Activated T-helper 2 cell treated with anti-CD3 and anti-CD28 coated beads, Interferon-gamma antibody, Interleukin-2, Interleukin-4, amounts not matched to agents 10 μg/mL and 5 μg/mL and 100 μg/mL, durations not matched to agents 14 hours and 24 hours and 36 hours (primary cell): ENCODE measurements around the gene ZCCHC14. TPM values are rescaled to one million over a fixed set of nuclear protein-coding genes. Genes with fewer than 3 reads are reported as not detected.
A peak's percentile ranks its signal among the peaks of the same experiment; 100 is the strongest.

ENCODE experiments used
- DNase-seq: peaks from one replicate; pipeline ENCODE4 v3.0.0; 2021; ENCODE audit warnings: low spot score
- H3K27ac Mint-ChIP-seq: one replicate; pipeline ENCODE4 v1.8.0; 2021; ENCODE audit warnings: mixed read lengths
- H3K27me3 Mint-ChIP-seq: one replicate; pipeline ENCODE4 v1.8.0; 2021; ENCODE audit warnings: low read depth, mixed read lengths
- H3K36me3 Mint-ChIP-seq: one replicate; pipeline ENCODE4 v1.8.0; 2021; ENCODE audit warnings: low read depth, mixed read lengths
- H3K4me1 Mint-ChIP-seq: one replicate; pipeline ENCODE4 v1.8.0; 2021; ENCODE audit warnings: low read depth, mixed read lengths
- H3K4me3 Mint-ChIP-seq: one replicate; pipeline ENCODE4 v1.8.0; 2021; ENCODE audit warnings: low read depth, mild to moderate bottlenecking, moderate library complexity, mixed read lengths
- H3K9me3 Mint-ChIP-seq: one replicate; pipeline ENCODE4 v1.8.0; 2021; ENCODE audit warnings: mixed read lengths
- intact Hi-C: fragments of 100-400 bp; cut with micrococcal nuclease; formaldehyde crosslinking; loops from one replicate; pipeline ENCODE4 v1.15.1; 2023
- total RNA-seq: library from RNA; stranded (reverse); gene quantifications from 2 replicates; pipeline ENCODE4 v1.2.3, GENCODE V29; 2022

ZCCHC14 gene
- total RNA-seq, 1 donor from 2014 or later, result 8.0 TPM

DNA sequence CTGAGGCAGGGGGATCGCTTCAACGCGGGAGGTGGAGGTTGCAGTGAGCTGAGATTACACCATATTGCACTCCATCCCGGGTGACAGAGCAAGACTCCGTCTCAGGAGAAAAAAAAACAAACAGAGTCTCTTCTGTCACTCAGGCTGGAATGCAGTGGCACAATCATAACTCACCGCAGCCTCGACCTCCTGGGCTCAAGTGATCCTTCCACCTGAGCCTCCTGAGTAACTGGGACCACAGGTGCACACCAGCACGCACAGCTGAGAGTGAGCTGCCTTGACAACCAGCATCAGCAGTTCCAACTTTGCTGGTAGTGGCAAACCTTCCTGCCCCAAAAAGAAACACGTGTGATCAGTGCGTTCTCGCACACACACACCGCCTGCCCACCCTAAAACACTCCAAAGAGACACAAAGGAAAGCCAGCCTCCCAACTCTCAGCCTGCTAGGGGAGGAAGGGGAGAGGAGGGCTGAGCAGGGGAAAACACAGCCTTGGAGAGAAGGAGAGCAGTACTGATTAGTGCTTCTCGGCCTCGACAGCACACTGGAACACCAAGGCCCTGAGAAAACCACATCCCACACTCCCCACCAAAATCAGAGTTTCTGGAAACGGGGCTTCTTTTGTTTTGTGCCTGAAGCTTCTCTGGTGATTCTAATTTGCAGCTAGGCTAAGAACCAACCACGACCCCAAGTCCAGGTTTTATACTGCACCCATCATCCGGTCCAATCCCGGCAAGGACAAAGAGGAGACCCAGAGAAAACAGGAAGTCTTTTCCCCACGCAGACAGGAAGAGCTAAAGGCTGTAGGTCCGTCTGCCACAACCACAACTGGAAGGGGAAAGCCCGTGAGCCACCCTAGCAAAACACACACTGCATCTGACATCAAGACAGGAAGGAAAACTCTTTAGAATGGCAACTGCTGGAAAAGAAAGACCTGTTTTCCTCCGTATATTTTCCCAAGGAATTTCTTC lies 28.8 kb downstream of the ZCCHC14 start:
- no peak for DNase-seq
- H3K4me3 Mint-ChIP-seq, result peak overlapping the region; percentile 66
- no peaks in the 10 kb centered on the region for H3K27me3 Mint-ChIP-seq
- no peaks in the 10 kb centered on the region for H3K36me3 Mint-ChIP-seq
- H3K9me3 Mint-ChIP-seq, result no peaks in the 10 kb centered on the region
- intact Hi-C loops, result loop anchor here (2.0 kb wide), 2 partner anchors 21 to 29 kb away; partner anchors contain the start of gene ZCCHC14
- peak overlapping the region; percentile 56 for H3K27ac Mint-ChIP-seq
- H3K4me1 Mint-ChIP-seq, result peaks cover 28% of the 10 kb centered on the region

DNA sequence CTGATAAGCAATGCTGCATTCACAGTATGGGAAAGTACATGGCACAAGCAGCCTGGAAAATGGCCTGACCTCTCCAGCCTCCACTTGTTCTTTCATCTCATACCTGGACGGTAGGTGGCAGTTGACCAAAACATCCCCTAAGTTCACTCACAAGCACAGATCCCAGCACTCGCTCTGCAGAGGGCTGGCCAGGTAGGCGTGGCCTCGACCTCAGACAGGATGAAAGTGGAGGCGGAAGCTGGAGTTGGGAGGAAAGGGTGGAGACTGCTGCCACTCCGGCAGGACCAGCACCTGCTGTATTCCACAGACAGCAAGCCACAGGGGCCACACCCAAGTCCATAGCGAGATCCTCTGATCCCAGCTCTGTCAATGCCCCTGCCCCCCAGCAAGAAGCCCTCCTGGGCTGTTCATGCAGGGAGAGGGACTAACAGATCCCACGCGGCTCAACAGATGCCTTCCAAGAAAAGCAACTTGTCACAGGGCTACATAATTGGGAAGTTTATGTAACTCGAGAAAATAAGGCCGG lies 31.3 kb downstream of the ZCCHC14 start:
- no peak for DNase-seq
- peaks cover 2% of the 10 kb centered on the region for H3K36me3 Mint-ChIP-seq
- intact Hi-C loops, result no loop called here
- H3K27ac Mint-ChIP-seq, result no peak overlapping the region
- no peak overlapping the region for H3K4me3 Mint-ChIP-seq
- no peaks in the 10 kb centered on the region for H3K9me3 Mint-ChIP-seq
- peaks cover 46% of the 10 kb centered on the region for H3K4me1 Mint-ChIP-seq
- no peaks in the 10 kb centered on the region for H3K27me3 Mint-ChIP-seq

DNA sequence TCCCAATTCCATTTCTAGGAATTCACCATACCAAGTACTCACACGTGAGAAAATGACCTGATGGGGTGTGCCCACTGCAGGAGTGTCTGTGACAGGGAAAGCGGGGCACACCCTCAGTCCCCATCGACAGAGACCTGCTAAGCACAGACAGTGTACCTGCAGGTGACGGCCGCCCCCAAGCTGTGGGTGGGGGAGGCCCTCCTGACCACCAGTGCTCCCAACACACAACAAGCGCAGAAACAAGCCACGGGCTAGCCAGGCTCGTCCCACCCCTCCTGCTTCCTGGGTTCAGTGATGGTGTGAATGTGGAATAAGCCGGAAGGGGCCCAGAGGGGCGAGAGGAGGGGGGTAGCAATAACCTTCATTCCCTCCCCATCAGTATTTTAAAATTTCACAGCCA lies 31.9 kb downstream of the ZCCHC14 start:
- H3K9me3 Mint-ChIP-seq, result no peaks in the 10 kb centered on the region
- H3K36me3 Mint-ChIP-seq, result peaks cover 2% of the 10 kb centered on the region

DNA sequence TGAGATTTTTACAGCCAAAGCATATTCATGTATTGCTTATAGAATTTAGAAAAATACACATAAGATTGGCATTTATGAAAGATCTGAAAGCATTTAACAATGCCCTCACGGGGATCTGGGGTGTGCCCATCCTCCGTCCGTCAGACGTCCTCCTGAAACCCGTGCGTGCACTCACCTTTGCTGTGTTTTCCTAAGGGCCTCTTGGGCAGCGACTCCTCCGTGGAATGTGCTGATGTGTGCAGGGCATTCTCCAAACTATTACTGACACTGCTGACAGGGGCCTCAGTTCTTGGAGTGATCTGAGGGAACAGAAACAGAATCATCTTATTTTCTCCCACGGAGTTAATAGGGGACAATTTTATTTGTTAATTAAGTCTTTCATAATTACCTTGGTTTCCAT lies 33.0 kb downstream of the ZCCHC14 start:
- peaks cover 39% of the 10 kb centered on the region for H3K4me1 Mint-ChIP-seq
- DNase-seq, result no peak
- no peaks in the 10 kb centered on the region for H3K27me3 Mint-ChIP-seq
- intact Hi-C loops, result no loop called here
- H3K27ac Mint-ChIP-seq, result no peak overlapping the region
- peaks cover 5% of the 10 kb centered on the region for H3K36me3 Mint-ChIP-seq
- no peaks in the 10 kb centered on the region for H3K9me3 Mint-ChIP-seq
- no peak overlapping the region for H3K4me3 Mint-ChIP-seq

More for the DNA sequence above, 31.9 kb downstream of the ZCCHC14 start:
- Mint-ChIP-seq H3K4me1 (peaks cover 46% of the 10 kb centered on the region), H3K4me3 (no peak overlapping the region), H3K27me3 (no peaks in the 10 kb centered on the region), H3K27ac (no peak overlapping the region)
- intact Hi-C loops, result no loop called here
- DNase-seq, result no peak

DNA sequence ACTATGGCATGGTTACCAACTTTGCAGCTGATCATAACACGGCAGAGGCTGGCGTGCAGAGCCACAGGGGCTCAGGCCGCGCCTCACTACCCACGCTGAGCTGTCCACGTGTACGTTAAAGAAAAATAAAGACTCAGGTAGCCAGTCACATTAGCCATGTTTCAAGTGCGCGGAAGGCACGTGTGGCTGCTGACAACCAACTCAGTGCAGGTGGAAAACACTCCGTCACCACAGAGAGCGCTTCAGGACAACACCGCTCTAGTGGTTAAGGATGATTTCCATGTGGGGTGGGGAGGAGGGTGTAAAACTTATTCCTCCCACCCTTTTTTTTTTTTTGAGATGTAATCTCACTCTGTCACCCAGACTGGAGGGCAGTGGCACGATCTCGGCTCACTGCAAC lies 33.8 kb downstream of the ZCCHC14 start:
- H3K4me3 Mint-ChIP-seq, result no peak overlapping the region
- H3K27me3 Mint-ChIP-seq, result no peaks in the 10 kb centered on the region
- peaks cover 5% of the 10 kb centered on the region for H3K36me3 Mint-ChIP-seq
- H3K9me3 Mint-ChIP-seq, result no peaks in the 10 kb centered on the region
- peaks cover 31% of the 10 kb centered on the region for H3K4me1 Mint-ChIP-seq
- H3K27ac Mint-ChIP-seq, result no peak overlapping the region
- intact Hi-C loops, result no loop called here
- DNase-seq, result no peak

DNA sequence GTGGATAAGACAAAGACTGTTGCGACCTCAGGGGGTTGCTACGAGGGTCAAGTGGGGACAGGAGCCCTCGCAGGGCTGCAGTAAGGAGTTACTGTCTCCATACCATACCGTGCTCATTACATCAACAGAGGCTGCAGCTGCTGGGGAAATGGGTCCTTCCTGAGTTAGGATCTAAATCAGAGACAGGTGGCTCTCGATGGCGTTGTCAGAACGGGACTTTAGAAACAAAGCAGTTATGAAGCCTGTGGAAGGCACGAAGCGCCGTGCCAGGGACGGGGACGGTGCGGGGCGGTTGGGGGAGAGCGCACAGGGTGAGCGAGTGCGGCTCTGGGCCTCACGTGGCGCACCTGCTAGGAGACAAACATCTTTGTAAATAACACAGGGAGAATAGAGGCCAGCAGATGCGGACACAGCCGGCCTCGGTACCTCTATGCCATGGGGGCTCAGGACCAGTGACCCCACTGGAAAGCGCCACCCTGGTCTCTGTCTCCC lies 34.4 kb downstream of the ZCCHC14 start:
- Mint-ChIP-seq H3K4me3 (no peak overlapping the region), H3K36me3 (peaks cover 5% of the 10 kb centered on the region), H3K9me3 (no peaks in the 10 kb centered on the region), H3K27ac (no peak overlapping the region), H3K4me1 (peaks cover 26% of the 10 kb centered on the region), H3K27me3 (no peaks in the 10 kb centered on the region)
- DNase-seq, result no peak
- intact Hi-C loops, result no loop called here

DNA sequence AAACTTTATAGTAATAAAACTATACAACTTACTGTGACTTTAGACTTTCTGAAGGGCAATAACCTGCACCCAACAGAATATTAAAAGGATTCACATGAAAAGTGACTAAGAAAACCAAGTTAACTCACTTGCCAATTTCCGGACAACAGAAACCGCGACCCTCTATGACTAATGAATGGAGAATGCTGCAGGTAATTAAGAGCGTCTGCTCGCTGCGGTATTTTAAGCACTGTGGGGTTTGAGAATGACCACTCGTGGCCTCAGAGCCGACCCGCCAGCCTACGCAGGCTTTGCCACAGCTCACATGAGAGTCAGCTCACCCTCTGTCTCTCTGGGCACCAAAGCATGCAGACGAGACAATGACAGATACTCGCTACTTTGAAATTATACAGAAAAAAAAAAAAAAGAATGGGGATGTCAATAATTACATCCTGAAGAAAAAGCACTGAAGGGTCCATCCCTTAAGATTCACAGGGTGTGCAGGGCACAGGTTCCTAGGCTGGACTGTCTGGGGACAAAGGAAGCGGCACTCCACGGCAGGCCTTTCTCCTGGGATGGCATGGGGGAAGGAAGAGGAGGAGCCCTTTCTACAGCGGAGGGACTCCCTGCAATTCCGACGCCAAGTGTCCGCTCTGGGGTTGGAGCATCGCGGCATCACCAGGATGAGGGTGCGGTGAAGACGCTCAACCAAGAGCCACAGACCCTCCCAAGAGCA lies 35.0 kb downstream of the ZCCHC14 start:
- no peak overlapping the region for H3K4me3 Mint-ChIP-seq
- peaks cover 26% of the 10 kb centered on the region for H3K4me1 Mint-ChIP-seq
- peaks cover 5% of the 10 kb centered on the region for H3K36me3 Mint-ChIP-seq
- intact Hi-C loops, result no loop called here
- H3K27ac Mint-ChIP-seq, result peak overlapping the region; percentile 69
- H3K9me3 Mint-ChIP-seq, result no peaks in the 10 kb centered on the region
- no peak for DNase-seq
- no peaks in the 10 kb centered on the region for H3K27me3 Mint-ChIP-seq

DNA sequence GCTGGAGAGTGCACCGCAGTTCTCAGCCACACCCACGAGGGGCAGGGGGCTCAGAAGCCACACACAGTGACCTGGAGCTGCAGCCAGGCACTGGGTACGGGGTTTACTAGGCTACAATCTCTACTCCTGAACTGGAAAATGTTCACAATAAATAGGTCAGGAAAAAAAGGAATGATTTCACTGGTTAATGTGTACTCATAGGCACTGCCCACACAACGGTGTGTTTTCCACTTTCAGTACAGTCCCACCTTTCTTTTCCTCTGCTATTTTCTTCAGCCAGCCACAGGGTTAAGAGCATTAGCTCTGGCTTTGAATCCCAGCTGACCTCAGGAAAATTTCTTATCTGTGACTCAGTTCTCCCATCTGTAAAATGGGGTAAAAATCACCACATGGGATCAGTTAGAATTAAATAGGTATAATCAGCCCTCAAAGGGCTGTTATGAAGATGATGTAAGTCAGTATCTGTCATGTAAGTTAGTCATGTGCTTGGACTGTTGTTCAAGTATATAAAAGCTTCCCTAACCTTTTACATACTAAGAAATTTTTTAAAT lies 35.7 kb downstream of the ZCCHC14 start:
- peaks cover 9% of the 10 kb centered on the region for H3K36me3 Mint-ChIP-seq
- H3K4me1 Mint-ChIP-seq, result peaks cover 26% of the 10 kb centered on the region
- intact Hi-C loops, result no loop called here
- DNase-seq, result no peak
- H3K27ac Mint-ChIP-seq, result peak overlapping the region; percentile 69
- H3K9me3 Mint-ChIP-seq, result no peaks in the 10 kb centered on the region
- H3K4me3 Mint-ChIP-seq, result no peak overlapping the region
- no peaks in the 10 kb centered on the region for H3K27me3 Mint-ChIP-seq

- no peaks in the 10 kb centered on the region for H3K27me3 Mint-ChIP-seq
- H3K27ac Mint-ChIP-seq, result no peak overlapping the region
- intact Hi-C loops, result no loop called here
- no peak for DNase-seq
- no peak overlapping the region for H3K4me3 Mint-ChIP-seq
- H3K4me1 Mint-ChIP-seq, result peaks cover 18% of the 10 kb centered on the region
- no peaks in the 10 kb centered on the region for H3K9me3 Mint-ChIP-seq
- H3K36me3 Mint-ChIP-seq, result peaks cover 12% of the 10 kb centered on the region
These were observed 38.4 kb downstream of the ZCCHC14 start for GRCh38 chr16:87454391-87454790.

DNA sequence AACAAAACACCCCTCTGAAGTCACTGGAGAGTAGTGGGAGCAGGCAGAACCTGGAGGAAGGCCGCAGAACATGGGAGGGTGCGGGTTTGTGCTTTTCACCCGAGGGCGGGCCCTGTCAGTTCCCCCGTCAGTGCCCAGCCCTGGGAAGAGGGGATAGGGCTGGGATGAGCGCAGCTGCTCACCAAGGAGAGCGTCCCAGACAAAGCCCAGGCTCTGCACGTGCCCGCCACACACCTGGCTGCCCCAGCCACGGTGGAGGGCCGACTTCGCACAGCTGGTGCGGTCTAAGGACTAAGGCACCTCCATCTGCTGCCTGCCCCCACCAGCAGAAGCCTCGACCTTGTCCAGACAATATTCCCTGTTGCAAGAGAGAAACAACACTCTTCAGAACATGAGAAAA lies 39.5 kb downstream of the ZCCHC14 start:
- no peaks in the 10 kb centered on the region for H3K9me3 Mint-ChIP-seq
- H3K4me3 Mint-ChIP-seq, result no peak overlapping the region
- H3K36me3 Mint-ChIP-seq, result peaks cover 16% of the 10 kb centered on the region
- intact Hi-C loops, result no loop called here
- no peak overlapping the region for H3K27ac Mint-ChIP-seq
- no peak for DNase-seq
- peaks cover 21% of the 10 kb centered on the region for H3K4me1 Mint-ChIP-seq
- H3K27me3 Mint-ChIP-seq, result no peaks in the 10 kb centered on the region

DNA sequence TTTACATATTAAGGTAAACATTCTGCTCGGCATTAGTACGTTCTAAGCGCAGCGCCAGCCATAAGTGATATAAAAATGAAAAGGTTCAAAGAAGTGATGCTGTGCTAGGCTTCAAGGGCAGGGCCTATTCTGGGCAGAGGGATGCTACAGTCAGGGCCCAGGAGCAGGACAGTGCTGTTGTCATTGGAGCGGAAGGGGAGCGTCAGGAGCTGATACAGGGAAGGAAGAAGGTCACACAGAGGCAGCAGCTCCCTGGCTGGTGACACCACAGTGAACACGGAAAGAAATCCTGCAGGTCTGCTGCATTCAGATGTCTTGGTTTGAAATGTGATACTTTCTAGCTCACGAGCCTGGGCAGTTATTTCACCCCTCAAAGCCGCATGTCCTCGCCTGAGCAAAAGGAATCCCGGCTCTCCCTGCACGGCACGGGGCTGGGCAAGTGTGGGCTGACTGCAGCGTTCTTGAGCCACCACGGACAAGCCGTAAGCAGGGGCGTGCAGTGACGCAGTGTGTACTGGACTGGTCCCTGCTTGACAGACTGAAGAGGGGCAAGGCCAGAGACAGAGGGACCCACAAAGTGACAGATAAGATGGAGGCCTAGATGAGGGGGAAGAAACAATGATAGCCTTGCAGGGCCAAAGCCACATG lies 41.1 kb downstream of the ZCCHC14 start:
- DNase-seq, result no peak
- peaks cover 5% of the 10 kb centered on the region for H3K4me1 Mint-ChIP-seq
- intact Hi-C loops, result no loop called here
- no peaks in the 10 kb centered on the region for H3K27me3 Mint-ChIP-seq
- no peaks in the 10 kb centered on the region for H3K9me3 Mint-ChIP-seq
- H3K4me3 Mint-ChIP-seq, result no peak overlapping the region
- no peak overlapping the region for H3K27ac Mint-ChIP-seq
- H3K36me3 Mint-ChIP-seq, result peaks cover 22% of the 10 kb centered on the region

- Mint-ChIP-seq H3K36me3 (peaks cover 28% of the 10 kb centered on the region), H3K27ac (no peak overlapping the region), H3K27me3 (no peaks in the 10 kb centered on the region), H3K9me3 (no peaks in the 10 kb centered on the region), H3K4me3 (no peak overlapping the region), H3K4me1 (peaks cover 5% of the 10 kb centered on the region)
- intact Hi-C loops, result no loop called here
- DNase-seq, result no peak
These were observed 44.0 kb downstream of the ZCCHC14 start for GRCh38 chr16:87448866-87449265.
